Endothelial cell of umbilical vein (primary cell): ENCODE data around the gene ZNF280D.

Experiments
- CTCF ChIP-seq, 2 donors: IDR thresholded peaks; 1 replicate in 1 of 2; 2 replicates in 1 of 2; pipeline ENCODE4 v1.5.1; 2011; ENCODE audit warnings: low read length in 2 of 2, mild to moderate bottlenecking in 2 of 2, moderate library complexity in 2 of 2, control low read depth in 1 of 2, inconsistent platforms in 1 of 2, low read depth in 1 of 2; ENCODE audit not compliant: insufficient read depth in 1 of 2; ENCODE audit errors: extremely low read depth in 1 of 2
- EZH2 ChIP-seq: IDR thresholded peaks from 2 replicates; pipeline ENCODE4 v1.6.1; 2012; ENCODE audit warnings: borderline replicate concordance, low read depth, mild to moderate bottlenecking, moderate library complexity, low read length, inconsistent platforms; ENCODE audit not compliant: severe bottlenecking
- POLR2A ChIP-seq: IDR thresholded peaks from 2 replicates; pipeline ENCODE4 v1.6.1; 2012; ENCODE audit warnings: low read depth, mild to moderate bottlenecking, control low read depth, low read length
- POLR2AphosphoS5 ChIP-seq: IDR thresholded peaks from 2 replicates; pipeline ENCODE4 v1.6.1; 2012; ENCODE audit warnings: low read depth, mild to moderate bottlenecking, control low read depth, low read length, moderate library complexity; ENCODE audit not compliant: insufficient read depth

- no peak for TF ChIP-seq POLR2AphosphoS5
- no peak for TF ChIP-seq CTCF (IDR thresholded peaks at IDR 0.05; ENCODE audit: extremely low read depth in 1 of 2, insufficient read depth in 1 of 2, low read depth in 1 of 2, low read length in 2 of 2)
- no peak for TF ChIP-seq POLR2A
- TF ChIP-seq EZH2: no peak
Measured at GRCh38 chr15:56640127-56640526, 93.2 kb downstream of the ZNF280D start.
